ENCODE measurements around the gene ARHGAP6. TPM values are rescaled to one million over a fixed set of nuclear protein-coding genes. Genes with fewer than 3 reads are reported as not detected.
A peak's percentile ranks its signal among the peaks of the same experiment; 100 is the strongest.
"Not testable (repeated sequence)": the region's sequence is repeated elsewhere in the genome, so short reads cannot be mapped to it uniquely, and the experiment has no call there.

ARHGAP6 gene
- total RNA-seq, 1 experiment from 2014 or later = 0.28 TPM

DNA sequence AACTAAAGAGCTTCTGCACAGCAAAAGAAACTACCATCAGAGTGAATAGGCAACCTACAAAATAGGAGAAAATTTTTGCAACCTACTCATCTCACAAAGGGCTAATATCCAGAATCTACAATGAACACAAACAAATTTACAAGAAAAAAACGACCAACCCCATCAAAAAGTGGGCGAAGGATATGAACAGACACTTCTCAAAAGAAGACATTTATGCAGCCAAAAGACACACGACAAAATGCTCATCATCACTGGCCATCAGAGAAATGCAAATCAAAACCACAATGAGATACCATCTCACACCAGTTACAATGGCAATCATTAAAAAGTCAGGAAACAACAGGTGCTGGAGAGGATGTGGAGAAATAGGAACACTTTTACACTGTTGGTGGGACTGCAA lies 304.1 kb downstream of the ARHGAP6 start:
- not testable (repeated sequence) for DNase-seq (ENCODE audit: low spot score)

DNA sequence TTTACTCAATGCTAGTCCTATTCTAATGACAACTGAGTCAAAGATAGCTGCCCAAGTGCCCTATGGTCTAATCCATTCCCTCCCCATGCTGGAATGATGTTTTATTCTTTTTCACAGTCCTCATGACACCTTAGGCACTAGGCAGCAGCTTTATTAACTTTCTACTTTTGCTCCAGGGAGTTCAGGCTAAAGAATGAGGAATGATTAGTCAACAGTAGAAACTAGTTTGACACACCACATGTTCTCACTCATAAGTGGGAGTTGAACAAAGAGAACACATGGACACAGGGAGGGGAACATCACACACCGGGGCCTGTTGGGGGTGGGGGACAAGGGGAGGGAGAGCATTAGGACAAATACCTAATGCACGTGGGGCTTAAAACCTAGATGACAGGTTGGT lies 309.8 kb downstream of the ARHGAP6 start:
- not testable (repeated sequence) for DNase-seq (ENCODE audit: low spot score)

DNA sequence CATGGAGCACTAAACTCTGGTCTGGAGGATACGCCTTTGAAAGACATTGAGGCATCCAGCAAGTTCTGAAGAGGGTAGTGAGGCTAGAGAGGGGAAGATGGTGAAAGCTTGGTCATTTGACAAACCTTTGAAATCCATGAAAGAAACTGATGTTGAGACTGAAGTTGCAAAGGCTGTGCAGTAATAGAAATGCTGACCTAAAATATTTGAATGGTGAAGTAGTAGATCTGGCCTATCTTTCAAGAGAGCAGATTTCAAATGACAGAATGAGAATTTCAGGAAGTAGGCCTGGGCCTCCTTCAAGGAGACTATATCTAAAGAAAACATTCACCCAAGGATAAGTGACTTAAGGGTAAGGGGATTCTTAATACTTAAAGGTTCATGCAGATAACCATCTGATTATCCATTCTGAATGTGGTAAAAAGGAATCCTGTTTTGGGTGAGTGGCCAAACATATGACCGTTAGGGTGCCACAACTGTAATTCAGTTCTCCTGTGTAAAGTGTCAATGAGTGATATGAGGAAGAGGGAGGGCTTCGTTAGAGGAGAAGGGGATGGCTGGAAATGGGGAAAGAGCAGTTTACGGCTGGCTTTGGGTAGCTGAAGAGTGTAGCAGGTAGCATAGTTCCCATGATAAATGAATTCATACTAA lies 310.3 kb downstream of the ARHGAP6 start:
- DNase-seq (ENCODE audit: low spot score) = no peak

DNA sequence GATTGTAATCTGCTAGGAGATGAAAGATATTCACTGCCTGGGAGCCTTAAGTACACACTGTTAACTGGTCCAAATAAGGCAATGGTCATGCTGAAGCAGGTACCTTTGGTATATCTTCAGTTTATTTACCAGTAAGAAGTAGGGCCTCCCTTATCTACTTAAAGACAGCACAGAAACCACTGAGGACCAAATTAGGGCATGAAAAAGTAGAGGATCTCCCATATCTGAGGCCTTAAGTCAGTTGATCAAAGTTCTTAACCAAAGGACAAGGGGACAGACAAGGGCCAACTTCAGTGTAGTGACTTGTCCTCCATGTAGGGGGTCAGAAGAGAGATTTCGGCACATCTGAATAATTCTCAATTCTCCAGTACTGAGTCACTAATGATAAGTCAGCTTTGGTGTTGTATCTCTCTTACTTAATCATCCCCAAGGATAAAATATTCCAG lies 313.4 kb downstream of the ARHGAP6 start:
- no peak for DNase-seq (ENCODE audit: low spot score)

DNA sequence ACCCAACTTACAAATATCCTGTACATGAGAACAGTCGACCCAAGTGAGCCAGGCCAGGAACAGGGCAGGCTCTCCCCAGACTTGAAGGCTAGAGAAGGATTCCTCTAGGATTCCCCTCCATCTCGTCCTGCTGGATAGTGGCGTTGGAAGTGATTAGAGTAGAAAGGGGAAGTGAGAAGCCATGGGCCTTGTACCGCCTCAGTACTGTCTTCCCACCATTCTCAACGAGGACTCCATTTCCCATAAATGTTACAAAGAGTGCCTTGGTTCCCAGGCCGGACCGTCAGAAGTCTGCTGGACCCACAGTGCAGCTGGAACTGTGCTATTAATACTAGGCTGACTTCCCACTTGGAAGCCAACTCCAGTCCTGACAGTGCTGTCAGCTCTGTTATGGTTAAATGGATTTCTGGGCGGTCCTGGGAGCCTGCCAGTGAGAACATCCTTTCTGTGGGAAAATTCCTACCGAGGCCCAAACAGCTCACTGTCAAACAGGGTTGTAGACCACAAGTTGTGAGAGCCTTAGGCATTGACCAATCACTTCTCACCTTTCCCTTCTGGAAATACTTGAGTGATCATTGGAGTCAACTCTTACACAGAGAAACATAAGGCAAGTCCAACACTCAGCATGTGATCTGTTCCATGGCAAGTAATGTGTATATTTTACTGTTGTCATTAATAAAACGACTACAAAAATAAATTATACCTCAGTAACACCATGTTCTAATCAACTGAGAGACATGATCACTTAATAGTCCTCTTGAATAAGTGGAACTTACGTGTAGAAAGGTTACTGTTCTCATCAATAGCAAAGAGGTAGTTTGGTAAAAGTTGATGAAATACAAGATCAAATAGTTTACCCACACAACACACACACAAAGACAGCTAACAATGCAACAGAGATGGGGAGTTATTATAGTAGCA lies 314.1 kb downstream of the ARHGAP6 start:
- peak; percentile 9 for DNase-seq (ENCODE audit: low spot score)

DNA sequence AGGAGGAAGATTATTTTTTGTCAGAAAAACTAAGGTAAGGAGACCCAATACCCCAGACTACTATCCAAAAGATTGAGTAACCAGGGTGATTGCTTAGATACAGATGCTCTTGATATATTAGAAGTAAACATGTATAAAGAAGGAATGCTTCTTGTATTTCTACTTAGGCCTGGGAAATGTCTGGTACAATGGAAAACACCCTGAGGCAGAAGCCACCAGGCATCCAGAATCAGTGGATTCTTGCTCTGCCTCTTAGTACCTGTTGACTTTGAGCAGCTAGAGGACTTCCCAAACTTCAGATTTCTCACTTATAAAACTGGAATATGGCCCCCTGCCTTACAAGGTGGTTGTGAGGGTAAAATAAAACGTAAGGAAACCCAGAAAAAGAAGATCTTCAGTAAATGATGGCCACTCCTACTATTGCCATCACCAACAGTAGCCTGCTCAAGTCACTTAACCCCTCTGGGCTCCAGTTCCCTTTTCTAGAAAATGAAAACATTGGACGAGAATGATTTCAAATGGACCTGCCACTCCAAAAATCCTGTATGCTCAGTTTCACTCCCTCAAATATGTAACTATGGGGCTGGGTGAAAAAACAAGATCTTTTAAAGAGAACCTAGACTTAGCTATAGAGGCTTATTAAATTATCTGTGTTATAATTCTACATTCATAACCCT lies 315.9 kb downstream of the ARHGAP6 start:
- no peak for DNase-seq (ENCODE audit: low spot score)

DNA sequence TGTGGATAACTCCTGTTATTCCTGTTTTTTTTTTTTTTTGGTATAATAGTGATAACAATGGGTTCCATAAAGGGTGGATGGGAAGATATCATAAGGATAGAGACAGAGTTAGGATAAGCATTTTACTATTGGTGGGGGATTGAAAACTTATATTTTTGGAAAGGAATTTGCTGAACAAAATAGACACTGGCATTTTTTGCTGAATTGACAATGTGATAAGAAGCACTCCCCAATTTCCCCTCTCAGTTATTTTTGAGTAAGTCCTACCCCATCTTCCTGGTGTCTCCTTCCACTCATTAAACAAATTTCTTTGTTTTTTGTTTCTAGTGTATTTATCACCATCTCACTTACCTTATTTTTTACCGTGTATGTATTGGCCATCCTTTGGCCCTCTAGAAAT lies 316.7 kb downstream of the ARHGAP6 start:
- no peak for DNase-seq (ENCODE audit: low spot score)

DNA sequence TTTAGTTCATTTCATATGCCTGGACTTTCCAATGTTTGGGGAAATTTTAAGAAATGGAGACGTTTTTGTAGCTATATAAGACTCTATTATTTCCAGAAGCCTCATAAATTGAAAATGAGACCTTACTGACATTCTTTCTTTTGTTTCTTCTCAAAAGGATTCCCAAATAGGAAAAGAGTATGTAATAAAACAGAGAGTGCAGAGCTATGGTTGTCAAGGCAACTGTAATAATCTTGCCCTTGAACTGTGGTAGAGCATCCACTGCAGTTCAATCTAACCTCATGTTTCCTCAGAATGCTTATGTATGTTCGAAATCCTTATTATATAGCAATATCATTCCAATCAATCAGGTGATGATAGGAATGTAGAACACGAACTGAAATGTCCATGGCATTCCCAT lies 318.4 kb downstream of the ARHGAP6 start:
- no peak for DNase-seq (ENCODE audit: low spot score)

DNA sequence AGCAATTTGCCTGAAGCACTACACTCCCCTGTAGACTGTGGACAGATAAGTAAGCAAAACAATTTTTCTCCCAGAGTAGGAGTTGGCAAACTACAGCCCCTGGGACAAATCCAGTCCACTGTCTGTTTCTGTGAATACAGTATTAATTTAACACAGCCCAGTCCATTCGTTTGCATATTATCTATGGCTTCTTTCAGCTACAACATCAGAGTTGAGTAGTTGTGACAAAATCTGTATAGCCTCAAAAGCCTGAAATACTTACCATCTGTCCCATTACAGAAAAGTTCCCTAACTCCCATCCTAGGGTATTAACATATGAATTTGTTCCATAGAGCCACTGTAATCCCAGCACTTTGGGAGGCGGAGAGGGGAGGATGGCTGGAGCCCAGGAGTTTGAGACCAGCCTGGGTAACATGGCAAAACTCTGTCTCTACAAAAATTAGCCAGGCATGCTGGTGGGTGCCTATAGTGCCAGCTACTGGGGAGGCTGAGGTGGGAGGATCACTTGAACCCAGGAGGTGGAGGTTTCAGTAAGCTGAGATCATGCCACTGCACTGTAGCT lies 319.5 kb downstream of the ARHGAP6 start:
- no peak for DNase-seq (ENCODE audit: low spot score)

DNA sequence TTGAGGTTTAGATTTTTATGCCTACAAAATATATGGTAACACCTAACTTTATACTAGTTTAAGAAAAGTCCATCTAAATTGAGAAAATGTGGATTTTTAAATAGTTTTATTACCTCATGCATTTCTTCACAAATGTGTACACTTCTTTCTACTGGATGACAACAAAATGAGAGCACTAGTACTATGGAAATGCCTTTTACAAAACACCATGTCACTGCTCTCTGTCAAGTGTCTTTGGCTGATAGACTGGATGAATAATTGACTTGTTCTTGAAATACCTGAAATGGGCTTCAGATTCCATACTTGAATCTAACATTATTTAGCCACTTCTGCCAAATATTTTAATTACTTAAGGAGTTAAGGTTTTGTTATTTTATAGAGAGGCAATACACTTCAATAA lies 323.0 kb downstream of the ARHGAP6 start:
- DNase-seq (ENCODE audit: low spot score) = no peak

DNA sequence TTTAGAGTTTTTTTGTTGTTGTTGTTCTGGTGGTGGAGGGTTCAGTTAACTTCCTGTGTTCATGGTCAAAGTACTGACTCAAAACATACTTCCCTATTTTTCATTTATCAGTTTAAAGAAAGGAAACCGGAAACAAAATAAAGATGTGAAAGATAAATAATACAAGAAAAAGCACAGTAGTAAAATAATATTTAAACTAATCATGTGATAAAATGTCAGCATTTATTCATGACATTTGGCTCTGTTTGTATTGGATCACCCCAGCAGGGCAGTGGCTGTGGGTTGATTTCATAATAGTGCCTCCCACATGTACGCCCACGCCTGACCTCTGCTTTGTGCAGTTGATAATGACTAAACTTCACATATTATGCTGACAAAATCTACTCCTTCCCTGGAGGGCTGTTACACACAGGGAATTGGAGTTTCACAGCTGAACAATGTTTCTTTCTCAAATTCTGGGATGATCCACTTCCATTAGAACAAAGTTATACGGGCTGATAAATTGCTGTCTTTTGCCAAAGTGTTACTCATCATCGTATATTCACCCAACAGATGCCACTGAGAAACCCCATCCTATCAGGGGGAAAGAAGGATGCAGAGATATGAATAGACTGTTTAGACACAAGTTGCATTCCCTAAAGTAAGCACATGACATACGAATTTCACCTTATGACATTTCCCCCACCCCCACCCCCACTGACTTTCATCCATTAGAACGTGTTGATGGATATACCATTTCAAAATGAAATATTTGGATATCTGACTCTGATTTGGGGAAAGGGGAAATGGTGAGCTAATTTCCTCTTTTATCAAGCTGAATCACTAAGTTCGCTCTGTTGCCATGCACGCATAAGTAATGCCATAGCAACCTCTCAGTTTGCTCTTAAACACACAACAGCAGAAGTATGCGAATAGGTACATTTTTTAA lies 324.2 kb downstream of the ARHGAP6 start:
- DNase-seq (ENCODE audit: low spot score) = peak; percentile 51

DNA sequence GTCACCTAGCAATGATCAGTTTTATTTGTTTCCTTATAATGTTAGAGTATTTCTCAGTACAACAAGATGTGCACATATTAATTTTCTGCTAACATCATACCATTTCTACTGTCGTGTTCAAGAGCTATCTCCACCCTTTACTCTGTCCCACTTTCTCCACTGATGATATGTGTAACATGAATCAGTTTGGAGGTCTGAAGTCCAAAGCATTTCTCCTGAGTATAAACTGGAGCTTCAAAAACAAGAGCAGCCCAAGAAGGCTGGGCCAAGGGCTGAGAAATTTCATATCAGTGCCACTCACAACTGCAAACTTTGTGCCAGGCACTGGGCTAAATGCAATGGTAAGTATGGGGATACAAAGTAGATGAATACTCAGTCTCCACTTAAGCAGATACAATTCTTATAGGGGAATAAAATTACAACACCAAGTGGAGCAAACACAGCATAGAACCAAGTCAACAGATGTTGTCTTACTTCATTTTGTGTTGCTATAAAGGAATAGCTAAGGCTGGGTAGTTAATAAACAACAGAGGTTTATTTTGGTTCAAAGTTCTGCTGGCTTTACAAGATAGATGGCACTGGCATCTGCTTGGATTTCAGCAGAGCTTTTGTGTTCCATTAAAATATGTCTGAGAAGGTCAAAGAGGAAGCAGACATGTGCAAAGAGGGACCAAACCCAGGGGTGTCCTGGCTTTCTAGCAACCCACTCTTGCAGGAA lies 328.3 kb downstream of the ARHGAP6 start:
- DNase-seq (ENCODE audit: low spot score) = no peak

DNA sequence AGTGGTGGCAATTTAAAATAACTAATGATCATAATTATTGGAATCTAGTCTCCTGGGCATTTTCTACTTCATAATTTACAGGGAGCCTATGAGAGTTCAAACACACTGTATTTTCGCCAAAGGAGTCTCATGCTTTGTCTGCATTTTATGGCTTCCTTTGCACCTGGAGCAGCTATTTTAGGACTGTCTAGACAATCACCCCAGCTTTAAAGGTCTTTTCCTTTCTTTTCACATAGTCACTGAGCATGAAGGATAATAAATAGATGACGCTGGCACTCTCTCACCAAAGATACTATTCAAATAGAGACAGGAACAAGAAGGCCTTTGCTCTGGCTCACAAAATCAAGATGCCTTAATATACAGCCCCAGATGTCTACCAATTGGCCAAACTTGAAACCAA lies 329.5 kb downstream of the ARHGAP6 start:
- no peak for DNase-seq (ENCODE audit: low spot score)

DNA sequence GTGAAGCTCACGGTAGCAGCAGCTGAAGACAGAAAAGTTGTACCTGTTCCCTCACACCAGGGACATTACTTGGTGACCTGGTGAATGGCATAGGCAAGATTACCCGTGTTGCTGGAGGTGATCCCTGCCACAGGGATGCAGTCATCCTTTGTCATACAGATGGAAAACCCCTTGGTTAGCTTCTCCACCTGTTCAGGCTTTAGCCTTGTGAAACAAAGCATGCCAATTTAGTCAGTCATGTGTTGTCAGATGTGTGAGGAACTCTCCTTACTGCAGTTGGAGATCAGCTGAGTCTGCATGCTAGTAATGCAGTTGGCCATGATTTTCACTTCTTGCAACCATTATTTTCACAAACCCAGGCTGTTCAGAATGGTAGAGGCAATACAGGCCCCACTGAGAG lies 331.6 kb downstream of the ARHGAP6 start:
- no peak for DNase-seq (ENCODE audit: low spot score)

DNA sequence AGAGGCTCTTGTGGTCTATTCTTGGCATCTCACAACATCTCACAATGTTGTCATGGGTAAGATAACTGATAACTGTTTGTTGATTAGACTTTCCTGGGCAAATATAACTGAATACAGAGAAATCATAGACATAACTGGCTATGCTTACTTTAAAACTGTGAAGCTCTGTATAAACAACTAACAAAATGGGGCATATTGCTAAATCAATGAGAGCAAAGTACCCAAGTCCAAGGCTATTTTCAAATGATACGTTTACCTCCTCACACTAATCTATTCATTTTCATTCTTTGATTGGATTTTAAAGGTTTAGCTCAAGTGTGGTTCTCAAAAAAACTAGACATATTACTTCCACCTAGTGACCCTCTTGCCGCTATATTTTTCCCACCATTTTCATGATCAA lies 333.9 kb downstream of the ARHGAP6 start:
- no peak for DNase-seq (ENCODE audit: low spot score)

DNA sequence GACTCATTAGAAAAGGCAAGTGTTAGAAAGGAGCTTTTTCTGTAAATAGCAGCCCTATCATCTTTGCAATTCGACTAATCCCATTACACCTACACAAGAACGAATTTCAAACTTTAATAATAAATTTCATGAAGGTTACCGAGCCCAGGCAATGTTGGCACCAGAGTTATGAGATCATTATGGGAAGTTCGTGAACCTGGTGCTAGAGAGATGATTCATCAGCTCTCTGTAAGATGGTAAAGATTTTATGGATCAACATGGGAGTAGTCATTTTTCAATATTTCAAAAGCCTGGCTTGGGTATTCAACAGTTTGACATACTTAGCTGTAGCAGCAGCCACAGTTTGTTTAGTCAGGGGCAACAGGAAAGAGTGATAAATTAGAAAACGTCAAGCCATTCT lies 336.7 kb downstream of the ARHGAP6 start:
- DNase-seq (ENCODE audit: low spot score) = no peak

DNA sequence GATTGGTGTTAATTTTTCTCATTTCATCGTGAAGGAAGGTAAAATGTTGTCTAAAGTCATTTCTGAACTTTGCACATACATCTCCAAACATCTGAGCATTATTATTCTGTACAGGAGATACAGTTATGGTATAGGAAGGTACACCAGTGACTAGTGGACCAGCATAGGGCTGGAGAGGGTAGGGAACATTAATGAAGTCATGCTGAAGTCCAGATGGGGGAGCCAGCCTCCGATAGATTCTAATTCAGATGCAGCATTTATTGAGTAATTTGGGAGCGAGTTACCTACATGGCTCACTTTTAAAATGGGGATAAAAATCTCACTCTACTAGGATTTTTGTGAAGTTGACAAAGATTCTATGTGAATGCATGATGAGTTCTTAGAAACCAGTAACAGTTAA lies 337.6 kb downstream of the ARHGAP6 start:
- no peak for DNase-seq (ENCODE audit: low spot score)

DNA sequence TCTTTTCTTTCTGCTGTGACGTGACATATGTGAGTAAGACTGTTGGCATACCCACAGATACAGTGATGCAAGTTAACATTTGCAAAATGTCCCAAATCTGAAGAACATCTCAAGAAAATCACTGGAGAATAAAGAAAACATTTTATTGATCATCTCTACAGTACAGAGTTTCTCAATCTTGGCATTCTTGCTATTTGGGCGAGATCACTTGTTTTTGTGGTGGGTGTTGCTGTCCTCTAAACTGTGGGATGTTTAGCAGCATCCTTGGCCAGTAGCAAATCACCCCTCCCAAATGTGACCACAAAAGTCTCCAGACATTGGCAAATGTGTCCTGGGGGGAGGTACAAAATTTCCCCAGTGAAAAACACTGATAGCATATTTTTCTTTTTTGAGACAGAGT lies 343.7 kb downstream of the ARHGAP6 start:
- DNase-seq (ENCODE audit: low spot score) = no peak

DNA sequence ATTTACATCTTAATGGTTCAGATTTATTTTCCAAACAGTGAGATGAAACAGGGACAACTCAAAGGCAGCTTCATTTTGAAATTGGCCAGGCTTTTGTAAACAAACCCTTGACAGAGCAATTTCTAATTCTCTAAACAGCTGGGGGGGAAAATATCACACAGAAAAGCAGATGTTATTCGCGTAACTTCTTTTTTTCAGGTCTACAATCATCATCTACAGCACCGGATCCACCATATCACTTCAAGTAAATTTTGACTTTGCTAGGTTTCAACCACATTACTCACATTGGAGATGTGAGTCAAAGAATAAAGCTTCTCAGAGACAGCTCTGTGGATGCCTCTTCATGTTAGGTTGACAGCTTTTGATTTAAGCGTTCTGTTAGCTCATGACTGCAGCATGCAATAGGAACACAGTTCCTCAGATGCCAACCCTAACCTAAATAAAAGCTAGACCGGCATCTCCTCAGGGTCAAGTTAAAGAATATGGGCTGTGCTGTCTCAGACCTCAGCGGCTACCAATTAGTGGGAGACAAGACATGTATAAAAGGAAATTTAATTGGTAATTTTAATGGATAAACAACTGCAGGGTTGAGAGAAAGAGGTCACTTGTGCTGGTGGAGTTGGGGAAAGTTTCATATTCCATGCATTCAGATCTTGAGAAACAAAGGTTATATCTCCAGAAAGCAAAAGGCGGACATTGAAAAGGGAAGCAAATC lies 345.8 kb downstream of the ARHGAP6 start:
- no peak for DNase-seq (ENCODE audit: low spot score)

DNA sequence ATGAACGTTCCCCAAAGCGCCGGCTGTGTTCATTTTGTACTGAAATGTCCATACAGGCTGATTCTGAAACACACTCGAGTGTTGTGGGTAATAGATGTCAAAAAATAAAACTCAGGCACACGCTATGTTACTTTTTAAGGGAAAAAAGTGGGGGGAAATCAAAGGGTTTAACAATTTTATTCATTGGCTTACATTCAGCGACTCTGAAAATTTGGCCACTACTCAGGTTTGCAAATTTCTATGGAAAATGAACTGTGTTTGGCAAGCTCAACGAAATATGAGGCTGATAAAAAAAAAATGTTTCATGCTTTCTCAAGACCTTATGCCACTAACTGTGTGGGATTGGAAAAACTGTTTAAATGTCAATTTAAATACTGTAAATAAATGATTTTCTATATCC lies 354.0 kb downstream of the ARHGAP6 start:
- DNase-seq (ENCODE audit: low spot score) = no peak

Measured in A172 (cell line).